A673 (cell line): ENCODE results near the gene SLC15A1. TPM values are rescaled to one million over a fixed set of nuclear protein-coding genes. Genes with fewer than 3 reads are reported as not detected.

ENCODE experiments used
- BruUV-seq: library from RNA; stranded (reverse); fragments of 400-500 nt; replicated peaks from 2 replicates; lab custom pipeline; 2021; lab: Mats Ljungman, UMichigan
- CTCF ChIA-PET: fragments of 300-600 bp; sonication (Branson Sonifier 250); formaldehyde crosslinking; loops from one replicate; lab custom pipeline; 2022; ENCODE audit warnings: antibody characterized with exemption; lab: Charles Lee
- POLR2A ChIA-PET: fragments of 300-600 bp; sonication (Branson Sonifier 250); formaldehyde crosslinking; loops from one replicate; lab custom pipeline; 2022; ENCODE audit warnings: antibody characterized with exemption; ENCODE audit not compliant: low non-redundant PET; lab: Charles Lee
- DNase-seq: peaks from one replicate; pipeline ENCODE4 v3.0.0-alpha.2; 2015; ENCODE audit warnings: low spot score
- H3K27ac ChIP-seq: fragments of 200-600 bp; sonication (generic); 2 replicates; pipeline ENCODE4 v1.5.1; 2016; ENCODE audit warnings: mixed run types, low read depth, mild to moderate bottlenecking, mixed read lengths, antibody characterized with exemption, low read length; ENCODE audit not compliant: poor library complexity, severe bottlenecking
- H3K27me3 ChIP-seq: fragments of 200-600 bp; sonication (generic); replicated peaks from 2 replicates; pipeline ENCODE4 v1.6.1; 2017; ENCODE audit warnings: mixed run types, low read depth, mild to moderate bottlenecking, mixed read lengths, antibody characterized with exemption, low read length; ENCODE audit not compliant: insufficient read depth, poor library complexity
- H3K36me3 ChIP-seq: fragments of 200-600 bp; sonication (generic); 2 replicates; pipeline ENCODE4 v1.6.1; 2016; ENCODE audit warnings: mixed run types, mild to moderate bottlenecking, mixed read lengths, antibody characterized with exemption, low read length; ENCODE audit not compliant: insufficient read depth, poor library complexity, severe bottlenecking
- H3K4me1 ChIP-seq: fragments of 200-600 bp; sonication (generic); 2 replicates; pipeline ENCODE4 v1.6.1; 2017; ENCODE audit warnings: mixed run types, mild to moderate bottlenecking, mixed read lengths, antibody characterized with exemption, low read length; ENCODE audit not compliant: insufficient read depth, poor library complexity, severe bottlenecking
- H3K4me3 ChIP-seq: fragments of 200-600 bp; sonication (generic); 2 replicates; pipeline ENCODE4 v1.5.1; 2016; ENCODE audit warnings: low read depth, mixed run types, mild to moderate bottlenecking, mixed read lengths, low read length; ENCODE audit not compliant: poor library complexity, severe bottlenecking
- H3K9me3 ChIP-seq: fragments of 200-600 bp; sonication (generic); 2 replicates; pipeline ENCODE4 v1.6.1; 2016; ENCODE audit warnings: mixed run types, low read depth, mild to moderate bottlenecking, mixed read lengths, antibody characterized with exemption, low read length; ENCODE audit not compliant: poor library complexity, severe bottlenecking
- EZH2 ChIP-seq: fragments of 200-600 bp; sonication (generic); IDR thresholded peaks from 2 replicates; pipeline ENCODE4 v1.6.1; 2017; ENCODE audit warnings: borderline replicate concordance, low read depth, mild to moderate bottlenecking, mixed read lengths, antibody characterized with exemption, low read length; ENCODE audit not compliant: poor library complexity, severe bottlenecking
- intact Hi-C: fragments of 100-400 bp; cut with micrococcal nuclease; formaldehyde crosslinking; loops from one replicate; pipeline ENCODE4 v1.10.0; 2022; ENCODE audit not compliant: unreplicated experiment
- total RNA-seq: library from RNA; stranded (reverse); gene quantifications from 2 replicates; pipeline ENCODE4 v1.2.3, GENCODE V29; 2021
- TF ChIP-seq, protein P1 (sequence below): fragments of 300-800, 200-600 bp; sonication (generic); conservative IDR thresholded peaks from 2 replicates; pipeline ENCODE4 v1.5.1; 2017; ENCODE audit warnings: low read depth, mild to moderate bottlenecking, antibody characterized with exemption, low read length, moderate library complexity, mixed read lengths

Gene SLC15A1
- total RNA-seq, 1 experiment from 2014 or later: not detected

- POLR2A ChIA-PET: no interaction called here
- CTCF ChIA-PET: no interaction called here
- Histone ChIP-seq H3K27ac (no peak overlapping the region), H3K4me3 (no peak overlapping the region), H3K36me3 (no peaks in the 10 kb centered on the region), H3K27me3 (no peaks in the 10 kb centered on the region), H3K9me3 (no peaks in the 10 kb centered on the region), H3K4me1 (no peaks in the 10 kb centered on the region)
- no TSS peak for BruUV-seq
- no peak for DNase-seq
- TF ChIP-seq, protein P1, sequence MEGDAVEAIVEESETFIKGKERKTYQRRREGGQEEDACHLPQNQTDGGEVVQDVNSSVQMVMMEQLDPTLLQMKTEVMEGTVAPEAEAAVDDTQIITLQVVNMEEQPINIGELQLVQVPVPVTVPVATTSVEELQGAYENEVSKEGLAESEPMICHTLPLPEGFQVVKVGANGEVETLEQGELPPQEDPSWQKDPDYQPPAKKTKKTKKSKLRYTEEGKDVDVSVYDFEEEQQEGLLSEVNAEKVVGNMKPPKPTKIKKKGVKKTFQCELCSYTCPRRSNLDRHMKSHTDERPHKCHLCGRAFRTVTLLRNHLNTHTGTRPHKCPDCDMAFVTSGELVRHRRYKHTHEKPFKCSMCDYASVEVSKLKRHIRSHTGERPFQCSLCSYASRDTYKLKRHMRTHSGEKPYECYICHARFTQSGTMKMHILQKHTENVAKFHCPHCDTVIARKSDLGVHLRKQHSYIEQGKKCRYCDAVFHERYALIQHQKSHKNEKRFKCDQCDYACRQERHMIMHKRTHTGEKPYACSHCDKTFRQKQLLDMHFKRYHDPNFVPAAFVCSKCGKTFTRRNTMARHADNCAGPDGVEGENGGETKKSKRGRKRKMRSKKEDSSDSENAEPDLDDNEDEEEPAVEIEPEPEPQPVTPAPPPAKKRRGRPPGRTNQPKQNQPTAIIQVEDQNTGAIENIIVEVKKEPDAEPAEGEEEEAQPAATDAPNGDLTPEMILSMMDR: no peak
- no peak for TF ChIP-seq EZH2
- intact Hi-C loops: no loop called here
Measured at GRCh38 chr13:98649861-98650260, 102.6 kb downstream of the SLC15A1 start.

- no peaks in the 10 kb centered on the region for H3K9me3 ChIP-seq
Measured at GRCh38 chr13:98648686-98649085, 103.8 kb downstream of the SLC15A1 start.

DNA sequence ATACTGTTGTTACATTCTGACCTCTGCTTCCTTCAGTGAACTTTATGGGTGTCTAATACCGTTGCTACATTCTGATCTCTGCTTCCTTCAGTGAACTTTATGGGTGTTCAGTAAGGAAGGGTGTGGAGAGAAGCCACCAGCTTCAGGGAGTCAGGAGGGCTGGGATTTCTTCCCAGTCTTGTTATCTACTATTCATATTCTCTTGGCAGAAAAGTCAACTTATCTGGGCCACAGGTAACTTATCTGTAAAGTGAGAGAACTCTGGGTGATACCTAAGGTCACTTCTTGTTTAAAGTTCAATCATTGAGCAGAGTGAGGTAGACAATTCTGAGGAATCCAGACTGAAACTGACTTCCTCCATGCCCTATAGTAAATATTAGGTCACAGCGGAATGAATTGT is 104.3 kb downstream of the SLC15A1 start:
- intact Hi-C loops: no loop called here
- CTCF ChIA-PET: interaction anchor here (0.6 kb wide), 1 partner anchor 203 kb away, joined by 3 read pairs; no protein-coding TSS in a partner anchor
- Histone ChIP-seq H3K4me3 (no peak overlapping the region), H3K27me3 (no peaks in the 10 kb centered on the region), H3K36me3 (no peaks in the 10 kb centered on the region), H3K4me1 (no peaks in the 10 kb centered on the region), H3K9me3 (no peaks in the 10 kb centered on the region), H3K27ac (no peak overlapping the region)
- POLR2A ChIA-PET: no interaction called here
- DNase-seq: no peak
- no peak for TF ChIP-seq EZH2
- TF ChIP-seq, protein P1: no peak
- BruUV-seq: no TSS peak

More at GRCh38 chr13:98648686-98649085, 103.8 kb downstream of the SLC15A1 start:
- ChIA-PET CTCF (interaction anchor here (0.5 kb wide), 1 partner anchor 219 kb away, joined by 3 read pairs; no protein-coding TSS in a partner anchor), POLR2A (no interaction called here)
- H3K4me3 ChIP-seq: no peak overlapping the region
- no peak for TF ChIP-seq EZH2
- TF ChIP-seq, protein P1: no peak
- H3K27ac ChIP-seq: no peak overlapping the region
- intact Hi-C loops: no loop called here
- H3K4me1 ChIP-seq: no peaks in the 10 kb centered on the region
- no peak for DNase-seq
- no peaks in the 10 kb centered on the region for H3K36me3 ChIP-seq
- no TSS peak for BruUV-seq
- H3K27me3 ChIP-seq: no peaks in the 10 kb centered on the region
